Sigmoid colon (tissue), 4 donors: ENCODE data around the gene CAPNS1.

Experiments used
- EP300 ChIP-seq, 4 donors: sonication (generic); formaldehyde crosslinking; IDR thresholded peaks; one replicate each; pipeline ENCODE4 v1.6.1; 2017; ENCODE audit warnings: antibody characterized with exemption in 4 of 4
- POLR2AphosphoS5 ChIP-seq, 4 donors: sonication (generic); formaldehyde crosslinking; IDR thresholded peaks; one replicate each; pipeline ENCODE4 v1.6.1; 2017; ENCODE audit warnings: antibody characterized with exemption in 4 of 4
- TF ChIP-seq, protein P1 (sequence below), 4 experiments: fragments of 450-650 bp in 3 of 4; fragments of 200-600 bp in 1 of 4; IDR thresholded peaks; one replicate each; pipeline ENCODE4 v1.5.1; 2016 to 2019; ENCODE audit warnings: antibody characterized with exemption in 4 of 4, mild to moderate bottlenecking in 3 of 4, moderate library complexity in 2 of 4

DNA sequence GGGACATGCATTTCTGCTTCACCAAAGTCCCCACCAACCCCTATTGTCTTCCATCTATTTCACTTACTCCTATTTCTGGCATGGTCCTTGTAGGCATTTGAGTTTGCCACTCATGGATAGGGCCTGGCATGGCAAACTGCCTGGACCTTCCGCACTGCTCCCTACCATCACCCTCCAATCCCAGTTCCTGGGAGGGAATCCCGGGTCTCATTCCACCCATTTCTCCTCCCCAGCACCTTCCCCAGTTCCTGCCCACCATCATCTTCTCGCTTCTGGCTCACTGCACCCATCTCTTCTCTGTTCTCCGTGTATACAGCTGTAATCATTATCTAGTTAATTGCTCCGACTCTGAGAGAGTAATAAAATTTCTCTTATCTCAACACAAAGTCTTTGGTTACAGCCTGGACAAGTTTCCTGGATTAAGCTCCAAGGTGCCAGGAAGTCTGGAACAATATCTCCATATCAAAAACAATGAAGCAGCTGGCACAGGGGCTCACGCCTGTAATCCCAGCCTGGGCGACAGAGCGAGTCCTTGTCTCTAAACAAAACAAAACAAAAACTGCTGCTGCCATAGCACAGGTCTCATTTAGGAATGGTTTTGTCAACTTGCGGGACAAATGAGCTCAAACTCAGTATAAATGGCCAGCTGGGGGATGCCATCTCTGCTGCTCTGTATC, 29.4 kb downstream of the CAPNS1 start:
- TF ChIP-seq POLR2AphosphoS5 (IDR thresholded peaks at IDR 0.05): no peak
- TF ChIP-seq, protein P1, sequence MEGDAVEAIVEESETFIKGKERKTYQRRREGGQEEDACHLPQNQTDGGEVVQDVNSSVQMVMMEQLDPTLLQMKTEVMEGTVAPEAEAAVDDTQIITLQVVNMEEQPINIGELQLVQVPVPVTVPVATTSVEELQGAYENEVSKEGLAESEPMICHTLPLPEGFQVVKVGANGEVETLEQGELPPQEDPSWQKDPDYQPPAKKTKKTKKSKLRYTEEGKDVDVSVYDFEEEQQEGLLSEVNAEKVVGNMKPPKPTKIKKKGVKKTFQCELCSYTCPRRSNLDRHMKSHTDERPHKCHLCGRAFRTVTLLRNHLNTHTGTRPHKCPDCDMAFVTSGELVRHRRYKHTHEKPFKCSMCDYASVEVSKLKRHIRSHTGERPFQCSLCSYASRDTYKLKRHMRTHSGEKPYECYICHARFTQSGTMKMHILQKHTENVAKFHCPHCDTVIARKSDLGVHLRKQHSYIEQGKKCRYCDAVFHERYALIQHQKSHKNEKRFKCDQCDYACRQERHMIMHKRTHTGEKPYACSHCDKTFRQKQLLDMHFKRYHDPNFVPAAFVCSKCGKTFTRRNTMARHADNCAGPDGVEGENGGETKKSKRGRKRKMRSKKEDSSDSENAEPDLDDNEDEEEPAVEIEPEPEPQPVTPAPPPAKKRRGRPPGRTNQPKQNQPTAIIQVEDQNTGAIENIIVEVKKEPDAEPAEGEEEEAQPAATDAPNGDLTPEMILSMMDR (IDR thresholded peaks at IDR 0.05): no peak
- TF ChIP-seq EP300 (IDR thresholded peaks at IDR 0.05): no peak
